WTC11 (cell line): ENCODE data around the gene PCP2. TPM values are rescaled to one million over a fixed set of nuclear protein-coding genes. Genes with fewer than 3 reads are reported as not detected.

Experiments
- microRNA-seq: library from miRNA; unstranded; fragments of <30 nt; microRNA quantifications from one replicate; pipeline ENCODE4 v1.2.0, GENCODE V29; 2022; ENCODE audit warnings: borderline number of aligned reads
- total RNA-seq: library from RNA; stranded (reverse); gene quantifications from 3 replicates; pipeline ENCODE4 v1.2.3, GENCODE V29; 2021

The PCP2 gene
- total RNA-seq, 1 experiment from 2014 or later: 0.48 TPM

Small RNA genes lying within 50 kb of the gene (microRNA-seq; reads per million reads assigned to microRNA genes)
- gene MIR6792: 2.1 reads per million

Other genes with a start within 250 kb of the PCP2 start
- gene PEX11G, start 144.7 kb downstream of the PCP2 start, total RNA-seq: 4.3 to 5.9 TPM (median 5.7 TPM) in 3 replicates
- gene ZNF358, start 117.6 kb downstream of the PCP2 start, total RNA-seq: 37.5 to 47.5 TPM (median 47.3 TPM) in 3 replicates
- gene MCOLN1, start 111.1 kb downstream of the PCP2 start, total RNA-seq: 15.0 to 19.7 TPM (median 16.7 TPM) in 3 replicates
- 149 to 156 TPM (median 150 TPM) in 3 replicates for gene PNPLA6, start 98.0 kb downstream of the PCP2 start, total RNA-seq
- gene CAMSAP3, start 37.9 kb downstream of the PCP2 start, total RNA-seq: 27.8 to 34.6 TPM (median 32.1 TPM) in 3 replicates
- gene XAB2, start 4.2 kb downstream of the PCP2 start, total RNA-seq: 65.7 to 71.9 TPM (median 67.4 TPM) in 3 replicates
- gene PET100, start 3.9 kb downstream of the PCP2 start, total RNA-seq: 111 to 126 TPM (median 122 TPM) in 3 replicates
- gene STXBP2, start 3.4 kb upstream of the PCP2 start, total RNA-seq: 68.9 to 79.3 TPM (median 73.0 TPM) in 3 replicates
- gene RETN, start 35.3 kb upstream of the PCP2 start, total RNA-seq: not detected in 3 replicates
- gene MCEMP1, start 43.4 kb upstream of the PCP2 start, total RNA-seq: not detected in 3 replicates
- gene TRAPPC5, start 47.1 kb upstream of the PCP2 start, total RNA-seq: 122 to 127 TPM (median 124 TPM) in 3 replicates
- 0.37 to 0.48 TPM (median 0.46 TPM) in 3 replicates for gene FCER2, start 68.4 kb upstream of the PCP2 start, total RNA-seq
- 0.55 to 0.66 TPM (median 0.62 TPM) in 3 replicates for gene CLEC4G, start 98.4 kb upstream of the PCP2 start, total RNA-seq
- gene CD209, start 113.8 kb upstream of the PCP2 start, total RNA-seq: 0.09 to 0.44 TPM in 2 of 3 replicates, not detected in the other
- not detected in 3 replicates for gene CLEC4M, start 129.5 kb upstream of the PCP2 start, total RNA-seq
- 10.5 to 13.7 TPM (median 13.6 TPM) in 3 replicates for gene EVI5L, start 196.5 kb upstream of the PCP2 start, total RNA-seq
- gene PRR36, start 240.7 kb upstream of the PCP2 start, total RNA-seq: 21.9 to 34.3 TPM (median 31.0 TPM) in 3 replicates